HG03457 (cell line): ENCODE data around the gene GPD2.
"Not testable (repeated sequence)": the region's sequence is repeated elsewhere in the genome, so short reads cannot be mapped to it uniquely, and the experiment has no call there.

Experiments used
- ATAC-seq: cut with Tn5 transposase; IDR thresholded peaks from one replicate; pipeline ENCODE4 v1.9.1; 2021; ENCODE audit warnings: moderate number of reproducible peaks; ENCODE audit not compliant: unreplicated experiment

The GPD2 gene

GRCh38 chr2:156522864-156523440 is 86.8 kb downstream of the GPD2 start:
- ATAC-seq = no peak

DNA sequence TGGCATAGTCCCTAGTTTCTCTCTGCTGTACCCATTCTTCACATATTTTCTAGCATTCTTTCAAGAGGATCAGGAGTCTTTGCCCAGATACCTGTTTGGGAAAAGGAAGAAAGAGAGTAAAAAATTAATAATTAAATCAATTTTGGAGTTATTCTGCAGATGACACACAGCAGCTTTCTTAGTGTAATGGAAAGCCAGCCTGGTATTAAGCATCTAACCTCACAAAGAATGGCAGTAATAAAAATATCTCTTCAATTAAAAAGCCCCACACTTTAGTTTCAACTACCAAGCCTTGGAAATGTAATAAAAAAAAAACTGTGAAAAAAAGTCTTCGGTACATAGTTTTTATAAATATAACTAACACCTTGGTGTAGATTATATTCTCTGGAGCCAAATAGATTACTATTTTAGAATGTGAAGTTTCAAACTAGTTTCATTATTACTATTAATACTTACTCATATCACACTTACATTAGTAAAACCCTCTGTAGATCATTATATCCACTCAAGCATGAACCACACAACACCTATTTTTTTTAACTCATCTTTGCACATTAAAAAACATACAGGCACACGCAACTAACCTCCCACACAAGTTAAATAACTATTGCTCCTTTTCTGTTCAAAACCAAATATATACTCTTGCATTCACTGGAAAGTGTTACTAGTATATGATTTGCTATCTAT is 90.9 kb downstream of the GPD2 start:
- peak; percentile 90 for ATAC-seq

DNA sequence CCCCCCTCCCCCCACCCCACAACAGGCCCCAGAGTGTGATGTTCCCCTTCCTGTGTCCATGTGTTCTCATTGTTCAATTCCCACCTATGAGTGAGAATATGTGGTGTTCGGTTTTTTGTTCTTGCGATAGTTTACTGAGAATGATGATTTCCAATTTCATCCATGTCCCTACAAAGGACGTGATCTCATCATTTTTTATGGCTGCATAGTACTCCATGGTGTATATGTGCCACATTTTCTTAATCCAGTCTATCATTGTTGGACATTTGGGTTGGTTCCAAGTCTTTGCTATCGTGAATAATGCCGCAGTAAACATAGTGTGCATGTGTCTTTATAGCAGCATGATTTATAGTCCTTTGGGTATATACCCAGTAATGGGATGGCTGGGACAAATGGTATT is 92.4 kb downstream of the GPD2 start:
- ATAC-seq = not testable (repeated sequence)

GRCh38 chr2:156532989-156533388 is 96.8 kb downstream of the GPD2 start:
- ATAC-seq = no peak

DNA sequence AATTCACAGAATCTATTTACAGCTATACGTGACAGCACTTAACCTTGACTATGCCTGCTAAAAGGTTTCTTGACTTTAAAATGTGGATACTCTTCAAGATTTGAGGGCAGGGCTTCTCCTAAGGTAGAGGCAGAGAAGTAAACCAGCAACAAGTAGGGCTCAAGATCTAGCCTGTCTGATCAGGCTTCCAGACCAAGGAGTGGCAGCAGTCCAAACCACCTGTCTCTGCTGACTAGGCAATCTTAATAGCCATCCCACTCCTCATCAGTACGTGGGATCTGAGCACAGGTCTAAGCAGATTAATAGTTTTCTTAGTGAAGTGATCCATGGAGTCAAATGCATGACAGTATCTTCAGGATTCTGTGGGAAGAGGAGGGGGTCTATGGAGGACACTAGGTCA is 100.4 kb downstream of the GPD2 start:
- ATAC-seq = no peak

GRCh38 chr2:156537141-156537540 is 101.0 kb downstream of the GPD2 start:
- no peak for ATAC-seq

- ATAC-seq = peak; percentile 62
These were observed 101.9 kb downstream of the GPD2 start for GRCh38 chr2:156538083-156538504.

DNA sequence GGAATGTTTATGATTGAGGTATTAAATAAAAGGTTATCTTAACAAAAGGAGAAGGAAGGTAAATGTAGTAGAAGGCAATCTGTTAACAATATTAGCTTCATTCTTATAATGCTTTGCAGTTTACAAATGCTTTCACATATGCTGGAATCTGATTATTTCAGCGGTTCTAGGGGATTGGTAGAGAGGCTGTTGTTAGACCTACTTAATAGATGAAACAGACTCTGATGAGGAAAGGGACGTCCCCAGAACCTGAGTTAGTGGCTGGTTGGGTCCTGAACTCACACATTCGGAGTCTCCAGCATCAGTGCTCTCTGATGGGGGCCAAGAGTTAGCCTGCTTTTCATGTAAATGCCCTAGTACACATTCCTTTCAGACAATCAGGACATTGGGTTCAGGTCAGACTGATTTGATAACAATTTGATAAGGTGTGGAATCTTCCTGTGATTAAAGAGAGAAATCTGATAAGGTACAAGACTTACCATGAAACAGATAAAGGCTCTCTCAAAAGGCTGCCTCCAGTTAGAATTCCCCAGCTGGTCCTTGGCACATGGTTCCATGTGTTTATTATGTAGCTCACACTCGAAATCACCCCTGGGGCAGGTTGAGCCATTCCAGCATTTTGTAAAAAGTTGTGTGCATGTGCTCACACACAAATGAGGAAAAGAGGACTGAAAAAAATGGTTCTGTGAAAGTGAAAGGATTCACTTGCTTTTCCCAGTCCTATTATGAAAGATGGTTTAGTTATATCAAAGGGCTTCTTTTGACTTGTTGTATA is 103.1 kb downstream of the GPD2 start:
- no peak for ATAC-seq

DNA sequence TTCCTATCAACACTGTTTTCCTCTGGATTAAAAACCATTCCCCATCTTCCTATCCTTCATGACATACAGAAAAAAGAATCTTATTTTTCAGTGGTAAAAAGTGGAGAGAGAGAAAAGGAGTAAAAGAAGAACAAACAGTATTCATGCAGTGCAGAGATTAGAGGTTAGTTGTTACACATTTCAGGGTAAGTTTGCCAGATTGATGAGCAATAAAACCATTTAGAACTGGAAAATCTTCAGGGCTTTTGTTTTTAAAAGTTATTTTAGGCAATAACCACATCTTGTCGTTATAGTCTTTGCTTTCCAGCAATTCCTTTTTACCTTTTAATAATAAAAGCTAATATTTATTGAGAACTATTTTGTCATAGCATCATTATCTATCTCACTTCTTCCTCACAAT is 104.5 kb downstream of the GPD2 start:
- ATAC-seq = no peak

- no peak for ATAC-seq
These were observed 105.0 kb downstream of the GPD2 start for GRCh38 chr2:156541229-156541628.

- no peak for ATAC-seq
These were observed 105.5 kb downstream of the GPD2 start for GRCh38 chr2:156541706-156542105.

DNA sequence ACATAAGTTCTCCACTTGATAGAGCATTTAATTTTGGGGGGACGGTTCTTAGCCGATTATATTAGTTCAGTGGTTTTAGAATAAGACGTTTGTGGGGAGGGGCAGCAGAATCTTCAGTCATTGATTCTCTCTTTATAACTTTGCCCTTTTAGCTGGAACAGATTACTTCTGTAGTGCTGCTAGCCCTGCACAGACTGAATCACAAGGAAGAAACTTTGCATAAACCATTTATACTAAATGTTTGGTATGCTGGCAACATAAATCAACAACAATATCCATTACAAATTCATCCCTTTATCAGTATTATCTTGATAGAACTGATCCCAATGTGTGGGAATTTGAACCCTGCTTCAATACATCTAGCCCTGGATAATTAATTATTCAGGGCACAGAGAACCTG is 112.2 kb downstream of the GPD2 start:
- ATAC-seq = no peak

GRCh38 chr2:156553714-156554442 is 117.7 kb downstream of the GPD2 start:
- no peak for ATAC-seq

GRCh38 chr2:156561326-156561725 is 125.1 kb downstream of the GPD2 start:
- no peak for ATAC-seq

- ATAC-seq = no peak
These were observed 125.9 kb downstream of the GPD2 start for GRCh38 chr2:156562124-156562523.

GRCh38 chr2:156563994-156564753 is 128.0 kb downstream of the GPD2 start:
- ATAC-seq = no peak

DNA sequence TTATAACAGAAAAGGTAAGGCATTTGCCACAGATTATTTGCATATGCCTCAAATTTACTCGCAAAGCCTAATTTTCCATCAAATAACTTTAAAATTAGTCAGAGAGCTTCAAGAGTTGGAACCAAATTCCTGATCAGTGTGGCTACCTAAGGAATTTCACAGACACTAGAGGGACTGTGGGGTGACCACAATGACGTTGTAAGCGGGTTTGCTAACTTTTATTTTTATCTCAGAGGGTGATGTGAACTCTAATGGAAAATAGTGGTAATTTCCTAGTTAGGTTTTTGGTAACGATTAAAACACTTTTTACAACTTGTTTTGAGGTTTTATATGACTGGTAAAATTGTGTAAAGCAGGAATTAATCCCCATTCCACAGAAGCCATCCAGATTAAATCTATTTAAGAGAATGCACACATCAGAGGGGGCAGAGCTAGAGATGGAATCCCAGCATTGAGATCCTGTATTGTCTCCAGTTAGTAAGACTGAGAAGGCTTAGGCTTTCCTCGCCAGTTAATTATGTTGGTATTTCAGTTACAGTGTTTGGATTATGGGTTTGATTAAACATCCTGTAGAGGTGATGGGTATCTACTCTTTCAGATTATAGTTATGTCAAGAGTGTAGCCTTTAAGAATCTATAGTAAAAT is 129.0 kb downstream of the GPD2 start:
- ATAC-seq = no peak

DNA sequence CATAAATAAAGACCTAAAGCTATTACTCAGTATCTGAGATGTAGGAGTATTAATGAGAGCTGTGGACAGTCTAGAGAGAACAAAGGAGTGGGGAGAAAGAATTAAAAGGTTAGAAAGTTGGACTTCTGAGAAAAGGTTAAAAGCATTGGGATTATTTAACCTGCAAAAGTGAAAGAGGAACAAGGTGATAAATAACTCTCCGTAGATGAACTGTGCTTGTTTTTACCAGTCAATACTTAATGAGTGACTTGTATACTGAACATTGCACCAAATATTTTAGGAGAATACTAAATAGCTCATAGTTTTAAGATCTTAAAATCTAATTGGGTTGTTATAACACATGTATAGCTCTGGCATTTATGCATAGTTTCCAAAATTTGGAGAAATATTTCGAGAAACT is 137.5 kb downstream of the GPD2 start:
- ATAC-seq = peak; percentile 57

- ATAC-seq = no peak
These were observed 137.9 kb downstream of the GPD2 start for GRCh38 chr2:156574112-156574511.

- no peak for ATAC-seq
These were observed 139.8 kb downstream of the GPD2 start for GRCh38 chr2:156576005-156576404.
